ENCODE results near the gene NPAS3. TPM values are rescaled to one million over a fixed set of nuclear protein-coding genes. Genes with fewer than 3 reads are reported as not detected.

NPAS3 gene
- total RNA-seq, 1 experiment from 2014 or later: not detected

- in situ Hi-C loops (cut with HindIII; ENCODE audit: low sequenced_read_pairs): no loop called here
- no peak for DNase-seq (ENCODE audit: low spot score)
Observed at GRCh38 chr14:33602396-33602795, 663.7 kb downstream of the NPAS3 start.

- no peak for DNase-seq (ENCODE audit: low spot score)
- in situ Hi-C loops (cut with HindIII; ENCODE audit: low sequenced_read_pairs): no loop called here
Observed at GRCh38 chr14:33606591-33606990, 667.9 kb downstream of the NPAS3 start.

- DNase-seq (ENCODE audit: low spot score): no peak
- in situ Hi-C loops (cut with HindIII; ENCODE audit: low sequenced_read_pairs): no loop called here
Observed at GRCh38 chr14:33609582-33609981, 670.9 kb downstream of the NPAS3 start.

GRCh38 chr14:33610121-33610520 is 671.4 kb downstream of the NPAS3 start:
- no peak for DNase-seq (ENCODE audit: low spot score)
- in situ Hi-C loops (cut with HindIII; ENCODE audit: low sequenced_read_pairs): no loop called here

GRCh38 chr14:33611405-33612196 is 672.9 kb downstream of the NPAS3 start:
- in situ Hi-C loops (cut with HindIII; ENCODE audit: low sequenced_read_pairs): no loop called here
- no peak for DNase-seq (ENCODE audit: low spot score)

GRCh38 chr14:33612197-33612505 is 673.5 kb downstream of the NPAS3 start:
- DNase-seq (ENCODE audit: low spot score): no peak
- in situ Hi-C loops (cut with HindIII; ENCODE audit: low sequenced_read_pairs): no loop called here

GRCh38 chr14:33617154-33617553 is 678.5 kb downstream of the NPAS3 start:
- in situ Hi-C loops (cut with HindIII; ENCODE audit: low sequenced_read_pairs): no loop called here
- DNase-seq (ENCODE audit: low spot score): no peak

GRCh38 chr14:33618361-33619105 is 679.9 kb downstream of the NPAS3 start:
- DNase-seq (ENCODE audit: low spot score): no peak
- in situ Hi-C loops (cut with HindIII; ENCODE audit: low sequenced_read_pairs): no loop called here

GRCh38 chr14:33622496-33622895 is 683.8 kb downstream of the NPAS3 start:
- no peak for DNase-seq (ENCODE audit: low spot score)
- in situ Hi-C loops (cut with HindIII; ENCODE audit: low sequenced_read_pairs): no loop called here

GRCh38 chr14:33629792-33630191 is 691.1 kb downstream of the NPAS3 start:
- in situ Hi-C loops (cut with HindIII; ENCODE audit: low sequenced_read_pairs): no loop called here

GRCh38 chr14:33631021-33631420 is 692.3 kb downstream of the NPAS3 start:
- DNase-seq (ENCODE audit: low spot score): no peak
- in situ Hi-C loops (cut with HindIII; ENCODE audit: low sequenced_read_pairs): no loop called here

More at GRCh38 chr14:33629792-33630191, 691.1 kb downstream of the NPAS3 start:
- no peak for DNase-seq (ENCODE audit: low spot score)

- in situ Hi-C loops (cut with HindIII; ENCODE audit: low sequenced_read_pairs): no loop called here
- no peak for DNase-seq (ENCODE audit: low spot score)
Observed at GRCh38 chr14:33631441-33631840, 692.8 kb downstream of the NPAS3 start.

GRCh38 chr14:33634631-33635030 is 696.0 kb downstream of the NPAS3 start:
- DNase-seq (ENCODE audit: low spot score): no peak
- in situ Hi-C loops (cut with HindIII; ENCODE audit: low sequenced_read_pairs): no loop called here

GRCh38 chr14:33636716-33637115 is 698.0 kb downstream of the NPAS3 start:
- DNase-seq (ENCODE audit: low spot score): no peak
- in situ Hi-C loops (cut with HindIII; ENCODE audit: low sequenced_read_pairs): no loop called here

GRCh38 chr14:33642080-33642479 is 703.4 kb downstream of the NPAS3 start:
- DNase-seq (ENCODE audit: low spot score): no peak
- in situ Hi-C loops (cut with HindIII; ENCODE audit: low sequenced_read_pairs): no loop called here

GRCh38 chr14:33642691-33643244 is 704.1 kb downstream of the NPAS3 start:
- DNase-seq (ENCODE audit: low spot score): peak; percentile 4
- in situ Hi-C loops (cut with HindIII; ENCODE audit: low sequenced_read_pairs): no loop called here

GRCh38 chr14:33643426-33644181 is 704.9 kb downstream of the NPAS3 start:
- DNase-seq (ENCODE audit: low spot score): no peak
- in situ Hi-C loops (cut with HindIII; ENCODE audit: low sequenced_read_pairs): no loop called here

- DNase-seq (ENCODE audit: low spot score): no peak
- in situ Hi-C loops (cut with HindIII; ENCODE audit: low sequenced_read_pairs): no loop called here
Observed at GRCh38 chr14:33646692-33647260, 708.1 kb downstream of the NPAS3 start.

- in situ Hi-C loops (cut with HindIII; ENCODE audit: low sequenced_read_pairs): no loop called here
- no peak for DNase-seq (ENCODE audit: low spot score)
Observed at GRCh38 chr14:33647385-33647786, 708.7 kb downstream of the NPAS3 start.
